HG02840 (cell line): ENCODE results near the gene CAMKK1.

Experiments
- ATAC-seq: cut with Tn5 transposase; IDR thresholded peaks from one replicate; pipeline ENCODE4 v1.9.1; 2021; ENCODE audit warnings: mild to moderate bottlenecking, moderate library complexity, moderate number of reproducible peaks; ENCODE audit not compliant: unreplicated experiment, low FRiP score

Gene CAMKK1

DNA sequence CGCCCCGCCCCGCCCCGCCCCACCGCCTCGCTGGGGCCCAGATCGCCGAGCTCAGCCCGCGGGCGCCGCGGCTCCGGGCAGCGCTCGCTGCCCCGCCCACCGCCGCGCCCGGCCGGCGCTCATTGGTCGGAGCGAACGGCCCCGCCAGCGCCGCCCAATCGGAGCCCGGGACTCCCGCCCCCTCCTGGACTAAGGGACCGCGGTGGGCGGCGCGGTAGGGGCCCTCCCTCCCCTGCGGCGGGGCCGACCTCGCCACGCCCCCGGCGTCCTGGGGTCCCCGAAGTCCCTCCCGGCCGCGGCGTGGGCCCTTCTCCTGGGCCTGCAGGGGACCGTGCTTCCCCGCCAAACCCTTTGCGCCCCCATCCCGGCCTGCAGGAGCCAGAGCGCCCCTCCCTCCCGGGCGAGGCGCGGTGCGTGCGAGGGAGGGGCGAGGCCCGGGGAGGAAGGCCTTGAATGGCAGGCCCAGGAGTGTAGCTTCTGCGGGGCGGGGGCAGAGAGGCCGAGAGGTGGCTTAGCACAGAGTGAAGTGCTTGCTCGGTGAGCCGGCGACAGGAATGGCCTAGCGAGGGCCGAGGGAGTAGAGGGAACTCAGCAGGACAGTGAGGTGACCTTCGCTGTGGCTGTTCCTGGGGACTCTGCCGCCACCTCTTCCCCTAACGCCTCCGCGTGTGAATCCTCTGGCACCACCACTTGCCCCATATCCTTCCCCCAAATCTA, at the start of gene CAMKK1:
CAMKK1 (minus strand) TSS at position 51 of the 717 bp plus-strand sequence. CDS start 7,366 bp downstream, outside the sequence.
- peak; percentile 83 for ATAC-seq

DNA sequence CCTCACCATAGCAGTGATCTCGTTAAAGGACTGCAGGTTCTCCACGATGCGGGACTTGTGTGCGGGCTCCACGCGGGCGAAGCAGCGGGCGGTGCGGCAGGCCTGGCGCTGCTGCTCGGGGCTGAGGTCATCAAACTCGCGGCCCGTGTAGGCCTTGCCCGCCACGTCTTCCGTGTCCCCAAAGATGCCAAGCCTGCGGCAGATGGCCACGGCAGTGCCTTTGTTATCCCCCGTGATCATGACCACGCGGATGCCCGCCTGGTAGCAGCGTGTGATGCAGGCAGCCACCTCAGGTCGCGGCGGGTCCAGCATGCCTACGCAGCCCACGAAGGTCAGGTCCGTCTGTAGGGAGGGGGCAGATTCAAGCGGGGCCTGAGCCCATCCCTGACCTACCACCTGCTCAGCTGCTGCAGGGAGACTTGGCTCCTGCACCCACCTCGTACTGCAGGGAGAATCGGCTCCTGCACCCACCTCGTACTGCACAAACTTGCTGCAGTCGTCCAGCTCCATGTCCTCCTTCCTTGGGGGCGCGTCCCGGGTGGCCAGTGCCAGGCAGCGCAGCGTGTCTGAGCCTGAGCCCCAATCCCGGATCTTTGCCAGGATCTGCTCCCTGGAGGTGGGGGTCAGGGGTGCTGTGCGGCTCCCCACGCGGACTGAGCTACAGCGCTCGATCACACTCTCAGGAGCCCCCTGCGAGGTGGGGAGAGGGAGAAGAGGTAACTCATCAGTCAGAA, 48.3 kb upstream of the CAMKK1 start:
- ATAC-seq = no peak

DNA sequence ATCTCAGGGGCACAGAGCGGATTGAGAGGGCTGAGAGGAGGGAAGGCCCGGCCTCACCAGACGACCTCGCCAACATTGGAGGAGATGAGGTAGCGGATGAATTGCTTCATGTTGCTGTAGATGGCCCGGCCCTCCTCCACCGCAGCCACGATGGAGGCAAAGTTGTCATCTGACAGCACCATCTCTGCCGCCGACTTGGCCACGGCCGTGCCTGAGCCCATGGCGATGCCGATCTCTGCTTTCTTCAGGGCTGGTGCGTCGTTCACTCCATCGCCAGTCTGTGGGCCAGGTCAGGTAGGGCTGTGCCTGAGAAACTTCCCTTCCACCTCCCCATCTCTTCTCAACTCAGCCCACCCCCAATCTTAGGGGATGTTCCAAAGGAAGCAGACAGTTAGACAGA, 44.5 kb upstream of the CAMKK1 start:
- no peak for ATAC-seq

DNA sequence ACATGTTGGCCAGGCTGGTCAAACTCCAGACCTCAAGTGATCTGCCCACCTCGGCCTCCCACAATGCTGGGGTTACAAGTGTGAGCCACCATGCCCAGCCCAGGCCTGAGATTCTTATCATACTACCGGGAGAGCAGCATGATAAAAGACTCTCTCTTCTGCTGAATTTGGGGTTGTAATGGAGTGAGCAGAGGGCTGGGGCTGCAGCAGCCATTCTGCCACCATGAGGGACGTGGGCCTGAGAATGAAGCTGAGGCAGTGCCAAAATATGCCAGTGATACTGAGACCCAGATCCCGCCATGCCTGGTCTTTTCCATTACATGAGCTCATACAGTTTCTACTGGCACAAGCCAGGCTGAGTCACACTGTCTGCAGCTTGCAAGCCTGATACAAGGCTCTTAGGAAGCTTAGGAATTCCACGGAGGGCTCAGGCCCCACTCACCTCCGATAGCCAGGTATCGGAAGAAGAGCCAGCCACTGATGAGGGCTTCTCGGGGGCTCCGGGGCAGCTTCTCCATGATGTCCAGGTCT, 43.0 kb upstream of the CAMKK1 start:
- no peak for ATAC-seq

DNA sequence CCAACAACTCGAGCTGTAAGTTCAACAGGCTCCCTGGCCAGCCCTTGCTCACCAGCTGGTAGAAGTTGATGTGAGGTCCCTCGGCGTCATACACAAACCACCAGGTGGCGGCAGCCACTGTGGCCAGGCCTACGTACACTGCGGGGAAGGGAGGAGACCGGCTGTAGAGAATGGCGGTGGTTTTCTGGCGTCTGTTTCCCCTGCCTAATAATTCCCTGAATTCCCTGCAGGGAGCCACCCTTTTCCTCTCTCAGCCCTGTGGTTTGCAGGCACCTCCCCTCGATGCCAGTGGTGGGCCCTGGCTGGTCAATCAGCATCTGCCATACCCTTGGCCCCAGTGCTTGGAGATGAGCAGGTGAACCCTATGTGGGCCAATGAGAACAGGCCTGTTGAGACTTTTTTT, 42.3 kb upstream of the CAMKK1 start:
- no peak for ATAC-seq

DNA sequence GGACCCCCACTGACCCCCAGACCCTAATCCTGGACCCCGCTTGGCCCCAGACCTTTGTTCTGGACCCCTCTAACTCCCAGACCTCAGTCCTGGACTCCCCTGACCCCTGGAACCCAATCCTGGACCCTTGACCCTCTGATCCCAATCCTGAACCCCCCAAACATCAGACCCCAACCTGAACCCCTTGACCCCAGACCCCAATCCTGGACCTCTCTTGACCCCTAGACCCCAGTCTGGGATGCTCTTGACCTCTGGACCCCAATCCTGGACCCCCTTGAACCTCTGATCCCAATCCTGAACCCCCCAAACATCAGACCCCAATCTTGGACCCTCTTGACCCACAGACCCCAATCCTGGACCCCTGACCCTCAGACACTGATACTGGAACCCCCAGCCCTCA, 36.9 kb upstream of the CAMKK1 start:
- ATAC-seq = no peak

DNA sequence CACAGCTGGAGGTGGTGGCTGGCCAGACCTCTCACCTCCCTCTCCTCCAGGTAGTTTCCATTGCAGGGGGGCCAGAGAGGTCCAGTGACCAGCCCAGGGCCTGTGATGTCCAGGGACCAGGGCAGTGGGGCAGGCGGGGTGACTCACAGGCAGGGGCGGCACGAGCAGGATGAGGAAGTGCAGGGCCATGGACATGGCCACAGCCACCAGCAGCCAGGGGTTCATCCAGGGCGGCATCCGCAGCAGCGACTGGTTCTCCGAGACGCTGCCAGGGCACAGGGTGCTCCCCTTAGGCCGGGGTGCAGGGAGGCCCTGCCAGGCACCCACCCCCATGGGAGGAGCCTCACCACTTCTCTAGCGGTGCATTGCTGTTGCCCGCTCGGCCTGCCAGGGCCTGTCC, 36.3 kb upstream of the CAMKK1 start:
- ATAC-seq = no peak

DNA sequence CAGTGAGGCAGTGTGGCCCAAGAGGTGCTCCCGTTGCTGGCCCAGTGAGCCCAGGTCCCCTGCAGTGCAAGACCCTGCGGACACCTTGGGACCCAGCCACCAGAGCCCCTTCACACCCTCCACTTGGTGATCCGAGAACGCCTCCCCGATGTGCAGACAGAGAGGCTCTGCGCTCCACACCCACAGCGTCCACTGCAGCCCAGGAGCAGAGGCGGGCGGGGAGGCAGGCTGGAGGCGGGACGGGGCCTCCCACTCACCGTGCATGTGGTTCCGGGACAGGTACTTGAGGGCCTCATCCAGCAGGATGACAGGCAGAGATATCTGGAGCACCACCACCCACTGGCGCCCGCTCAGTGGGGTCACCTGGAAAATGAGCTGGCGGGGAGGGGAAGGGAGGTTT, 35.6 kb upstream of the CAMKK1 start:
- ATAC-seq = no peak

DNA sequence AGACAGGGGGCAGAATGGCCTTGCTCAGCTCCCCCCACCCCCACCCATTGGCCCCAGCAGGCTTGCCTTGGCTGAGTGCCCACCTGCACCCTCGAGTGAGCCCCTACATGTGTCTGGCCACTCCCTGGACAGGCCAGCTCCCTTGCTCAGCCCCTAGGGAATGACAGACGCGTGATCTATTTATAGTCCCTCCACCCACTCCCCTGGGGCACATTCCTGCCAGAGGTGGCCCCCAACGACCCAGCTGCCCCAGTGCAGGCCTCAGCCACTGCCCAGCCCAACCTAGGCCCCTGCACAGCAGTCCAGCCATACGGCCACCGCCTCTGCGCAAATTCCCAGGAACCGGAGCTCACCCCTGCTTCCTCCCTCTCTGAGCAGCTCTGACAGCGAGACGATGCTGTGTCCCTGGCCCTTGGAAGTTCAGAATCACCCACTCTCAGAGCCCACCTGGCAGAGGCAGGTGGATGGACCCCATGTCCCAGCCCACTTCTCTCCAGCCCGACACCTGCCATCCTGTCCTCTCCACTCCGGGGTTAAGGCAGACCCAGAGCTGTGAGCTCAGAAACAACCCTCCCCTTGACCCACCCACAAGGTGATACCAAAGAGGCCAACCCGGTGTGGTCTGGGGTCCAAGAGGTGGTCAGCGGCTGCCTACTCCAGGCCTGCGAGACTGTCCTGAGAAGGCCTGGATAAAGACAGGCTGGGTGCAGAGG, 34.9 kb upstream of the CAMKK1 start:
- no peak for ATAC-seq

DNA sequence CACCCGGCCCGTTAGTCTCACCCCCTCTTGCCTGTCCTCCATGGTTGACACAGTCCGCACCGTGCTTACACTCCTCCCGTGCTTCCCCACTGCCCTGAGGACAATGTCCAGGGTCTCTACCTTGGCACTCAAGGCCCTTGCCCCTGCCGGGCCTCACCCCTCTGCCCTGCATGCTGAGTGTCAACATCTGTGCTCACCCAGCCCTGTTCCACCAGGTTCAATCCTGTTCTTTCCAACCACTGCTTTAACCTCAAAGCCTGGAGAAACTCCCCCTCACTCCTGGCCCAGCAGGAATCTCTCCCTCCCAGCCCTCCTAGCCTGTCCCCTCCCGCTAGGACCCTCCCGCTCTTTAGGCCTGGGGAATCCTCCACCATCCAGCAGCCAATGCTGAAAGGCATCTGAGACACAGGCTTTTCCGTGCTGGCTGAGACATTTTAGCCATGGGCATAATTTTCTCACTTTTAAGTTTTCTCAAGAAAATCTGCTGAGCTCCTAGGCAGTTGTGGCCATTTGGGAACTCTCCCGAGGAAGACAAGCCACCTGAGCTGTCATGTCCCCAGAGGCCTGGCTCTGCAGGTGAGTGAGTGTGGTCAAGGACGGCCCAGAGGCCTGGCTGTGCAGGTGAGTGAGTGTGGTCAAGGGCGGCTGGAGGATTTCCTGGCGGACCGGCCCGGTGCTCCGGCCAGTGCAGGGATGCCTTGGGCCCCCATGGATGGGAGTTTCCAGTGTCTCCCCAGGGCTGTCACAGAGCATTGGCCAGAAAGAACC, 34.2 kb upstream of the CAMKK1 start:
- no peak for ATAC-seq

DNA sequence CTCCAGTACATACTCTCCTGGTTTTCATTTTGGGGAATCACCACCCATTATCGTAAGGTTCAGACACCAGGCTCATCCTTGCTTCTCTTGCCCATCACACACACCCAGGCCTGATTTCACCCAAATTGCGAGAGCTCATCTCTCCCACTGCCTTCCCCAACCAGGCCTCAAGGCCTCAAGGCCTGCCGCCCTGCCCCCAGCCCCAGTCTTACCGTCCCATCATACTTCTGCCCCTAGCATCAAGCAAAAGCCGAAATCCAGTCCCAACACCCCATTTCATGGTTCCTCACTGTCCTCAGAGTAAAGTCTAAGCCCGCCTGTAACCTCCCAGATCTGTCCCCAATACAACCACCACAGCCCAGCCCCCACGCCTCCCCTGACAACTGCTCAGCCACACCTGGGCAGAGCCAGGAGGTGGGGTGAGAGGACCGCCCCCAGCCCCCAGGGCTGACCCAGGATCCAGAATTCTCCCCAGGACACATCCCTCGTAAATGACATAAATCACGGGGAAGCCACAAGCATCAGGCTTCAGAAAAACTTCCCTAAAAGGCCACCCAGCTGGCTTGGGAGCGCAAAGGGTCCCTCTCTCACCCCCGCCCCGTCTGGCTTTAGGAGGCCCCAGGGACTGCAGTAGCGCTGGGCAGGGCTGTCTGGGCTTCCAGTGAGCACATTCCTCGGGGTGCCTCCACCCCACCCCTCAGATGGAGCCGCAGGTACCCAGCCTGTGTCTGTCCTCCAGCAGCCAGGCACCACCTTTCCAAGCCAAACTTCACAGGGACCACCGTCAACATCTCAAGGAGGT, 33.0 kb upstream of the CAMKK1 start:
- ATAC-seq = no peak

DNA sequence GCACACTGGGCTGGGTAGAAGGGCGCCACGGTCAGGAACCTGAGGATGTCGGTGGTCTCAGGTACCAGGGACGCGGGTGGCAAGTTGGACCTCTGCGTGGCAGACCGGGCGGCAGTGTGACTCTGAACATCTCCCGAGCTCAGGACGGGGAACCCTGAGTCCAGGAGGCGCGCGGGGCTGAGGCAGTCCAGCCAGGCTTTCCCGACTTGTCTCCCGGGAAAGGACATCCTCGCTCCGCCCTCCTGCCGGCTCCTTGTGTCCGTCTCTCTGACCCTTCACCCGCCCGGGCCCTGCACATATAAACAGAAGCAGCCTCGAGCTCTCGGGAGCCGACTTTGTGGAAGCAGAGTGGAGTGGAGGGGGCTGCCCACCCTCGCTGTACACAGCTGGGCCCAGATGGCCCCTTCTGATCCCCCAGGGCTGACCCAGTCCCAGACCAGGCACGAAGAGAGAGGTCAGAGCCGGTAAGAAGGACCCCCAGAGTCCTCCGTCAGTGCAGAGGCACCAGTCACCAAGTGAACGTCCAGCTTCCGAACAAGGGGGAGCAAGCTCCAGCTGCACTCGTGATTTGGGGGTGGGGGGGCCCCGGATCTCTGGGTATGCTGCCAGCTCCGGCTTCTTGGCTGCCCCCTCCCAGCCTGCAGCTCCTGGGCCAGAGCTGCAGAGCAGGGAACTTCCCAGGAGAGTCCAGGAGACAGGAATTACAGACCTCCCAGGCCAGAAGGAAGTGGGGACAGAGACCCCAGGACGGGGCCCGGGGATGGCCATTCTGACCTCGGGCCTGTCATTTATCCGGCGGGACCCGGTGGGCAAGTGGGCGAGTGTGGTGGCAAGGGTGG, 31.9 kb upstream of the CAMKK1 start:
- no peak for ATAC-seq

DNA sequence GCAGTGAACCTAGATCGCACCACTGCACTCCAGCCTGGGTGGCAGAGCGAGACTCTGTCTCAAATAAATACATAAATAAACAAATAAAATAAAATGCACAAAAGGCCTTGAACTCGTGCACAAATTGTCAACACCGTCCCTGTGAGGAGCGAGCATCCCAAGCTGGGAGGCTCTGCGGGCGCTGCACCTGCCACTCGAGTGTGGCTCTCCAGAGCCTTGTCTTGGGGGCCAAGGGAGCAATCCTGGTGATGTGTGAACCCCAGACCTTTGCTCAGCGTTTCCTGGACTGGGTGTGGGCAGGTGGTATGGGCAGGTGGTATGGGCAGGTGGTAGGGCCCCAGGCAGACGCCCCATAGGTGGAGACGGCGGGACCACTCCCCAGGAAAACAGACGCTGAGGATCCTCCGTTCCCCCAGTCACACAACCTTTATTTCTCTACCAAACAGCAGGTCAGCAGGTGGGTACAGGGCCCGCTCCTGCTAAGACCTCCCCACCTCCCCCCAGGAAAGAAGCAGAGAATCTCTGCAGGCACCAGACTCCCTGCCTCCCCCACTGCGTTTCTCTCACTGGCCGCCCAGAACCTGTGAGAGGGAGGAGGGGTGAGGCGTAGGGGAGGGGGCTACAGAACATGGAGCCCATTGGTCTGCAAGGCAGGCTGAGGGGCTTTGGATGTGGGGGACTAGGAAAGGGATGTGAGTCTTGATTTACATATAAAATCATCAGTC, 30.8 kb upstream of the CAMKK1 start:
- ATAC-seq = no peak

DNA sequence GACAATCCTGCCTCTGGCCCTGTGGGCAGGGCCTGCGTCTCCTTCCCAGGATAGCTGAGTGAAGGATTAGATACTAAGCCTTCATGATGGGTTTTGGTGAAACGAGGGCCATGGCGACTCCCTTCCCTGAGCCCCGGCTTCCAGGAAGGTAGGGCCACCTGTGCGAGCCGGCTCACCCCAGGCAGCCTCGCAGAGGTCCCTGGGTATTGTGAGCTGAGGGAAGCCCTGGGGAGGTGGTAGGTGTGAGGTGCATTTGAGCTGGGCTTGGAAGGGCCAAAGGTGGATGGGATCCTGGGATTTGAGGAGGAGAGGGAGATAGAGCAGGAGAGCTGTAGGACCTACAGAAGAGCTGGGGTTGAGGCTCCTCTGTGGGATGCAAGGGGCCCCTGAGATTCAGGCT, 29.9 kb upstream of the CAMKK1 start:
- ATAC-seq = no peak

DNA sequence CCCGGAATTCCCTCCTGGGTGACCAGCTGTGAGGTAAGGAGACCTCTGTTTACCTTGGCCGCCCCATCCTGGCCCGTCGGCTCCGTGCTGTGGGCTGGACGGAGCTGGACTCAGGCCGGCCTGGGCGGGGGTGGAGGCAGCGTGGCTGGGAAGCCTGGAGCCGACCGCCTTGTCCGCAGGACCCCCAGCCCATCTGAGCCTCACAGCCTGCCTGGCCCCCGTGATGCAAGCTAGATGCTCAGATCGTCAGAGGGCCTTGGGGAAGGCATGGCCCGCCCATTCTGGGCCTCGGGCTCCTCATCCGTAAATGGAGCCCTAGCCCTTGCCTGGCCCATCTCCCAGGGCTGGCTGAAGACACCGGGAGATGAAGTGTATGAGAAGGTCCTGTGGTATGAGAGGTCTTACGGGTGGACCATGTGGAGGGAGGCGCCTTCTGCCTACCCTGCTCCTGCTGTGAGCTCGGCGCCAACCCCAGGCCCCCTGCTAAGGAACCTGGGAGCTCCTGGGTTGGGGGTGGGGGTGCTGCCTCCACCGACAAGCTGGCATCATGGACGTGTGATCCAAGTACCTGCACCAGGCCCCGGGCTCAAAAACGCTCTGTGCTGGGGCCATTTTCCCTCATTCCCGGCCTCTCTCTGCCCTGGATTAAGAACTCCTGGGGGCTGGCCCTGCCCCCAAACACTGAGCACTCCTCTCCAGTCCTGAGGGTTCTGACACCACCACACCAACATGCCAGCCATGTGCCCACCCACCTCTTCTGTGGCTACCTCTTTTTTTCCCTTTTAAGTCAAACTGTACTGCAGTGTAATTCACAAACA, 28.9 kb upstream of the CAMKK1 start:
- ATAC-seq = no peak

DNA sequence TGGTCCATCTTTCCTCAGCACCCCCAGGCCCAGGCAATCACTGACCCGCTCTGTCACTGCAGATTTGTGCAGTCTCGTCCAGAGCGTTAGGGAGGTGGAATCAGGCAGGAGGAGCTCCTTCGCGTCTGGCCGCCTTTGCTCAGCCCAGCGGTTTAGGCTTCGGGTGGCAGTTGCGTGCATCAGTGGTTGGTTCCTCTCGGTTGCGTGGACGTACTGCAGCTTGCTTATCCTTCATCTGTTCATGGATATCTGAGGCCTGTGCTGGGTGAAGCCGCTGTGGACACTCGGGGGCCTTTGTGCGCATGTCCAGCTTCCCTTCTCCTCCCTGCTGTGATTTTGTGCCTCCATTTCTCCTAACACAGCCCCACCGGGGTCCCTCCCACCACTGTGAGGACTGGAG, 28.2 kb upstream of the CAMKK1 start:
- ATAC-seq = no peak

DNA sequence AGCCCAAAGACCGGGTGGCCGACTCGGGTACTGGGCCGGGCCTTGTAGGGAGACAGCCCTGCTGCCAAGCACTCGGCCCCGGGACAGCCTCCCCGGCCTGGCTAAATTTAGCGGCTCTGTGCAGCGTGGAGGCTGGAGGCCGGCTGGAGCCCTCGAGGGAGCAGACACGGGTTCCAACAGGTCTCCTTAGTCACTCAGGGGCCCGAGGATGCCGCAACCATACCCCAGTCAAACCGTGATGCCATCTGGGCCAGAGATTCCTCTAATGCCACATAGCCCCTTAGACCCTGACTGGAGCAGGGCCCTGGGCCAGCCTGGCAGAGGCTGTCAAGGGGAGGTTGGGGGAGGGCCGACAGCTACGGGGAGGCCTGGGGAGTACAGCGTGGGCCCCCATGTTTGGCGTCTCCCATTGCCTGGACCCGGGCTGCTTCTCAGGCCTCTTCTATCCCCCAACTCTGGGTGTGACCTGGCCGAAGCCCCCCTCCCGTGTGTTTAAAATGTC, 26.3 kb upstream of the CAMKK1 start:
- ATAC-seq = no peak
